GM19372 (cell line): ENCODE measurements around the gene SLC16A11.

ENCODE experiments used
- ATAC-seq: cut with Tn5 transposase; IDR thresholded peaks from one replicate; pipeline ENCODE4 v1.9.1; 2021; ENCODE audit warnings: mild to moderate bottlenecking, low read depth, moderate library complexity; ENCODE audit not compliant: unreplicated experiment

SLC16A11 gene

GRCh38 chr17:7029096-7029495 is 14.8 kb downstream of the SLC16A11 start:
- ATAC-seq: no peak

- ATAC-seq: no peak
Measured at GRCh38 chr17:7027335-7027734, 16.6 kb downstream of the SLC16A11 start.

- ATAC-seq: no peak
Measured at GRCh38 chr17:7026471-7027115, 17.3 kb downstream of the SLC16A11 start.

GRCh38 chr17:7025245-7025644 is 18.6 kb downstream of the SLC16A11 start:
- ATAC-seq: no peak

GRCh38 chr17:7024402-7024785 is 19.5 kb downstream of the SLC16A11 start:
- ATAC-seq: no peak

GRCh38 chr17:7023576-7024401 is 20.1 kb downstream of the SLC16A11 start:
- ATAC-seq: peak; percentile 67

GRCh38 chr17:7022781-7023571 is 20.9 kb downstream of the SLC16A11 start, which contains the start of gene BCL6B:
BCL6B (plus strand) TSS chr17:7023050; CDS start chr17:7023672, 622 bp downstream.
- ATAC-seq: no peak

- peak; percentile 54 for ATAC-seq
Measured at GRCh38 chr17:7021993-7022778, 21.7 kb downstream of the SLC16A11 start.

GRCh38 chr17:7020894-7021664 is 22.8 kb downstream of the SLC16A11 start:
- ATAC-seq: no peak

- no peak for ATAC-seq
Measured at GRCh38 chr17:7019839-7020519, 23.9 kb downstream of the SLC16A11 start.

GRCh38 chr17:7019367-7019766 is 24.5 kb downstream of the SLC16A11 start:
- ATAC-seq: no peak

- no peak for ATAC-seq
Measured at GRCh38 chr17:7018331-7018964, 25.4 kb downstream of the SLC16A11 start.

- ATAC-seq: no peak
Measured at GRCh38 chr17:7017827-7018200, 26.1 kb downstream of the SLC16A11 start.

- ATAC-seq: no peak
Measured at GRCh38 chr17:7016886-7017826, 26.7 kb downstream of the SLC16A11 start.

- no peak for ATAC-seq
Measured at GRCh38 chr17:7016418-7016817, 27.5 kb downstream of the SLC16A11 start.

- peak; percentile 2 for ATAC-seq
Measured at GRCh38 chr17:7014995-7015958, 28.6 kb downstream of the SLC16A11 start.
